Measurements from ENCODE around the gene AMMECR1.

GRCh38 chrX:110180176-110180927 lies 137.5 kb downstream of the AMMECR1 start:
- no peak for TF ChIP-seq CTCF (conservative IDR thresholded peaks at IDR 0.05; ENCODE audit: low read depth, low read length)
- no peak for TF ChIP-seq SMC3 (IDR thresholded peaks at IDR 0.05; ENCODE audit: low read depth, low read length)
- TF ChIP-seq RCOR1 (IDR thresholded peaks at IDR 0.05; ENCODE audit: insufficient replicate concordance, low read length), result no peak
- no peak for TF ChIP-seq RAD21 (IDR thresholded peaks at IDR 0.05; ENCODE audit: low read length)
- TF ChIP-seq POLR2A (IDR thresholded peaks at IDR 0.05; ENCODE audit: low read depth, low read length), result no peak
- no peak for TF ChIP-seq ELK1 (IDR thresholded peaks at IDR 0.05; ENCODE audit: borderline replicate concordance, low read depth, low read length)
- TF ChIP-seq RFX5 (IDR thresholded peaks at IDR 0.05; ENCODE audit: low read depth, low read length), result no peak
- TF ChIP-seq USF2 (IDR thresholded peaks at IDR 0.05; ENCODE audit: low read depth, low read length), result no peak
- TF ChIP-seq MXI1 (IDR thresholded peaks at IDR 0.05; ENCODE audit: borderline replicate concordance, low read depth, low read length), result no peak
- no peak for TF ChIP-seq BHLHE40 (IDR thresholded peaks at IDR 0.05; ENCODE audit: low read depth, low read length)
- no peak for TF ChIP-seq CEBPB (IDR thresholded peaks at IDR 0.05; ENCODE audit: low read depth, low read length)
- TF ChIP-seq FOS (IDR thresholded peaks at IDR 0.05; ENCODE audit: low read depth, low read length), result no peak
- no peak for TF ChIP-seq MAZ (IDR thresholded peaks at IDR 0.05; ENCODE audit: borderline replicate concordance, low read depth, low read length)
- no peak for TF ChIP-seq NFE2L2 (IDR thresholded peaks at IDR 0.05; ENCODE audit: low read depth, low read length)
